Gastrocnemius medialis (tissue), 4 donors: Measurements from ENCODE around the gene CYB5RL. TPM values are rescaled to one million over a fixed set of nuclear protein-coding genes. Genes with fewer than 3 reads are reported as not detected.

Experiments
- ATAC-seq, 2 donors: fragments of 150-250 bp; one replicate each; pipeline ENCODE4 v1.9.1; 2016
- DNase-seq, 2 donors: peaks; one replicate each; pipeline ENCODE4 v3.0.0-alpha.2; 2019
- H3K27ac ChIP-seq, 4 donors: fragments of 200-600 bp; sonication (generic); 1 replicate in 1 of 4; 2 replicates in 3 of 4; pipeline ENCODE4 v1.5.1; 2016 to 2018; ENCODE audit warnings: mild to moderate bottlenecking in 2 of 4, moderate library complexity in 1 of 4
- H3K27me3 ChIP-seq, 3 donors: fragments of 200-600 bp; sonication (generic) in 2 of 3; 1 replicate in 1 of 3; 2 replicates in 2 of 3; pipeline versions ENCODE4 v1.5.1 to v1.6.0; 2016 to 2019; ENCODE audit warnings: mild to moderate bottlenecking in 1 of 3, moderate library complexity in 1 of 3
- H3K36me3 ChIP-seq, 2 donors: fragments of 200-600 bp; sonication (generic) in 1 of 2; one replicate each; pipeline ENCODE4 v1.5.1; 2017 to 2018
- H3K4me1 ChIP-seq, 2 donors: fragments of 200-600 bp; sonication (generic) in 1 of 2; one replicate each; pipeline ENCODE4 v1.5.1; 2016 to 2017; ENCODE audit warnings: mild to moderate bottlenecking in 2 of 2
- H3K4me3 ChIP-seq, 4 donors: fragments of 200-600 bp; sonication (generic) in 3 of 4; 1 replicate in 1 of 4; 2 replicates in 3 of 4; pipeline ENCODE4 v1.5.1; 2016 to 2019; ENCODE audit warnings: mild to moderate bottlenecking in 2 of 4
- H3K9me3 ChIP-seq, 3 donors: fragments of 200-600 bp; sonication (generic) in 2 of 3; 1 replicate in 1 of 3; 2 replicates in 2 of 3; pipeline ENCODE4 v1.5.1; 2016 to 2019
- CTCF ChIP-seq, 5 experiments: fragments of 450-650 bp in 3 of 5; fragments of 200-600 bp in 2 of 5; sonication (generic) in 2 of 5; IDR thresholded peaks in 4 of 5; conservative IDR thresholded peaks in 1 of 5; 1 replicate in 4 of 5; 2 replicates in 1 of 5; pipeline ENCODE4 v1.5.1; 2016 to 2019; ENCODE audit warnings: antibody characterized with exemption in 5 of 5, mild to moderate bottlenecking in 3 of 5, moderate library complexity in 3 of 5
- POLR2A ChIP-seq, 2 donors: fragments of 450-650 bp; IDR thresholded peaks; one replicate each; pipeline ENCODE4 v1.6.1; 2017; ENCODE audit warnings: antibody characterized with exemption in 2 of 2, mild to moderate bottlenecking in 2 of 2, moderate library complexity in 2 of 2
- in situ Hi-C, 4 donors: fragments of 200-750 bp; cut with MboI; loops; one replicate each; pipeline versions ENCODE4 v1.15.0 to v1.8.0; 2017; ENCODE audit warnings: low sequenced_read_pairs in 4 of 4
- intact Hi-C: fragments of 100-400 bp; cut with DNase I; formaldehyde crosslinking; loops from one replicate; pipeline ENCODE4 v1.15.1; 2023; ENCODE audit warnings: low total_unique reads
- total RNA-seq, 4 donors: library from RNA; depleted of rRNA; stranded (reverse); fragments of >200 nt; gene quantifications; one replicate each; pipeline versions ENCODE4 v1.1.0 to v1.2.3, GENCODE V29; 2016

CYB5RL gene
- total RNA-seq, 4 donors from 2014 or later, result 1.8 to 5.8 (median 3.4) TPM

- H3K27me3 ChIP-seq, result no peaks in the 10 kb centered on the region
- H3K4me3 ChIP-seq, result no peak overlapping the region
- intact Hi-C loops (loop anchor here (1.0 kb wide), 1 partner anchor 27 kb away; no protein-coding TSS in a partner anchor), in situ Hi-C loops (no loop called here)
- peaks cover 8 to 15% of the 10 kb centered on the region in 2 donors for H3K4me1 ChIP-seq
- ATAC-seq, result peak; percentile 100
- no peaks in the 10 kb centered on the region for H3K9me3 ChIP-seq
- H3K27ac ChIP-seq, result peak overlapping the region; percentile 60 to 73 (median 65)
- H3K36me3 ChIP-seq, result no peaks in the 10 kb centered on the region
- DNase-seq, result peak; percentile 79 to 88
- TF ChIP-seq CTCF (IDR thresholded peaks at IDR 0.05 in 4 of 5, conservative IDR thresholded peaks at IDR 0.05 in 1 of 5) (no peak), POLR2A (IDR thresholded peaks at IDR 0.05) (no peak)
Measured at GRCh38 chr1:54153535-54154439, 46.0 kb downstream of the CYB5RL start.

GRCh38 chr1:54152696-54153095 is 47.1 kb downstream of the CYB5RL start, which contains the start of gene CDCP2:
CDCP2 (minus strand) TSS chr1:54153000; CDS start chr1:54152922, 78 bp downstream.
- H3K27me3 ChIP-seq, result no peaks in the 10 kb centered on the region
- no peak for ATAC-seq
- TF ChIP-seq CTCF (IDR thresholded peaks at IDR 0.05 in 4 of 5, conservative IDR thresholded peaks at IDR 0.05 in 1 of 5), result no peak
- no peak for TF ChIP-seq POLR2A (IDR thresholded peaks at IDR 0.05)
- peak within 1 kb of the TSS; percentile 60 to 73 (median 65) for H3K27ac ChIP-seq
- H3K9me3 ChIP-seq, result no peaks in the 10 kb centered on the region
- no peak within 1 kb of the TSS for H3K4me3 ChIP-seq
- in situ Hi-C loops (no loop called here), intact Hi-C loops (loop anchor here (1.0 kb wide), 1 partner anchor 26 kb away; no protein-coding TSS in a partner anchor)
- peaks cover 8 to 15% of the 10 kb centered on the region in 2 donors for H3K4me1 ChIP-seq
- no peaks in the 10 kb centered on the region for H3K36me3 ChIP-seq
- no peak for DNase-seq

GRCh38 chr1:54151013-54151412 is 48.8 kb downstream of the CYB5RL start:
- DNase-seq (no peak), ATAC-seq (no peak)
- Histone ChIP-seq H3K4me3 (no peak overlapping the region), H3K4me1 (peaks cover 8 to 15% of the 10 kb centered on the region in 2 donors), H3K36me3 (no peaks in the 10 kb centered on the region), H3K27me3 (no peaks in the 10 kb centered on the region), H3K9me3 (no peaks in the 10 kb centered on the region), H3K27ac (no peak overlapping the region)
- intact Hi-C loops, result no loop called here
- TF ChIP-seq POLR2A (IDR thresholded peaks at IDR 0.05), result no peak
- TF ChIP-seq CTCF (IDR thresholded peaks at IDR 0.05 in 4 of 5, conservative IDR thresholded peaks at IDR 0.05 in 1 of 5), result no peak
- in situ Hi-C loops, result no loop called here

Other genes with a start within 250 kb of the CYB5RL start
- gene LDLRAD1, start 181.8 kb downstream of the CYB5RL start, total RNA-seq, result not detected
- gene TMEM59, start 146.8 kb downstream of the CYB5RL start, total RNA-seq, result 100 to 1,000 TPM; 156 to 248 (median 224) TPM
- gene TCEANC2, start 146.4 kb downstream of the CYB5RL start, total RNA-seq, result 1 to 10 TPM; 2.6 to 9.5 (median 7.0) TPM
- not detected for gene CDCP2, start 47.0 kb downstream of the CYB5RL start, total RNA-seq
- gene MRPL37, start 137 bp upstream of the CYB5RL start, total RNA-seq, result 100 to 1,000 TPM in 3 of 4 donors, 10 to 100 TPM in 1; 91.6 to 141 (median 121) TPM
- gene SSBP3, start 206.4 kb upstream of the CYB5RL start, total RNA-seq, result 10 to 100 TPM in 3 of 4 donors, 1 to 10 TPM in 1; 3.6 to 21.0 (median 14.9) TPM